Erythroblast (primary cell): ENCODE data around the gene SCNN1B.

ENCODE experiments used
- GATA1 ChIP-seq: IDR thresholded peaks from 2 replicates; pipeline ENCODE4 v1.6.1; 2011; ENCODE audit warnings: low read depth, mild to moderate bottlenecking, control low read depth, low read length, moderate library complexity
- POLR2A ChIP-seq: IDR thresholded peaks from 2 replicates; pipeline ENCODE4 v1.6.1; 2011; ENCODE audit warnings: mild to moderate bottlenecking, low read length

GRCh38 chr16:23339787-23340186 is 37.7 kb downstream of the SCNN1B start:
- no peak for TF ChIP-seq POLR2A
- TF ChIP-seq GATA1: no peak
